Renal pelvis (tissue), 4 donors: ENCODE data around the gene ATP11A. TPM values are rescaled to one million over a fixed set of nuclear protein-coding genes. Genes with fewer than 3 reads are reported as not detected.
"Not testable (repeated sequence)": the region's sequence is repeated elsewhere in the genome, so short reads cannot be mapped to it uniquely, and the experiment has no call there.

Experiments
- DNase-seq: peaks from one replicate; pipeline ENCODE4 v3.0.0-alpha.2; 2013
- polyA plus RNA-seq, 3 donors: library from polyadenylated mRNA; unstranded; fragments of 120-200 nt; gene quantifications; one replicate each; pipeline ENCODE4 v1.2.1, GENCODE V29; 2013; ENCODE audit not compliant: insufficient read length in 3 of 3

Gene ATP11A
- polyA plus RNA-seq, 3 donors: 39.0 to 68.3 (median 60.9) TPM

DNA sequence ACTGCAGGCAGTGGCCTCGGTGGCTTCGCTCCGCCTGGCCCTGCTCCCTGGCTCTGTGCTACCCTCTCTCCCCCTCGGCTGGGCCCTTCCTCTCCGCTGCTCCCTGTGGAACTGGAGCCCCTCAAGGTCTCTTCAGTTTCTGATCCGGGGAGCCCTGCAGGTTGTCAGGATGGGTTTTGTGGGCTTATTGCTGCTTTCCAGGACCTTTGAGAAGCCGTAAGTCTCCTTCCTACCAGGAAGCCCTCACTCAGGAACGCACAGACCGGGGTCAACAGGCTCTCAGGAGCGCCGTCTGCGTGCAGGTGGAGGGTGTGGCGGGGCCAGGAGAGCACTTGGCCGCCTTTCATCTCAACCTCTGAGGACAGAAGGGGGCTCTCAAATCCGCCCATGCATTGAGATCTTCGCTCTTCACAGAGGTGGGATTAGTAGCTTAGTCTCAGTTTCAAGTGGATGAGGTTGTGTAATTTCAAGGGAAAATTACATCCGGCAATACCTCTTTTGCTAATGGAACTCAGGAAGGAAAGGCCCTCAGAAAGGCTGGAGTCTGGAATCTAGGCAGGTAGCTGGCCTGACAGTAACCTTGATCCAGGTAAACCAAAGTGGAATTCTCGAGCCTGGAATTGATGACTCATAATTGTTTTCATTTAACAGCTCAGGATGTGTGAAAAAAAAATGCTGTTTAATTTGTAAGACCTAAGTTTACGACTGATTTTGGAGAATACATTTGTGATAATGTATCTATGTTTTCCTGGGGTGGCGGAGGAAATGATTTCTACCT is 102.0 kb downstream of the ATP11A start:
- no peak for DNase-seq

DNA sequence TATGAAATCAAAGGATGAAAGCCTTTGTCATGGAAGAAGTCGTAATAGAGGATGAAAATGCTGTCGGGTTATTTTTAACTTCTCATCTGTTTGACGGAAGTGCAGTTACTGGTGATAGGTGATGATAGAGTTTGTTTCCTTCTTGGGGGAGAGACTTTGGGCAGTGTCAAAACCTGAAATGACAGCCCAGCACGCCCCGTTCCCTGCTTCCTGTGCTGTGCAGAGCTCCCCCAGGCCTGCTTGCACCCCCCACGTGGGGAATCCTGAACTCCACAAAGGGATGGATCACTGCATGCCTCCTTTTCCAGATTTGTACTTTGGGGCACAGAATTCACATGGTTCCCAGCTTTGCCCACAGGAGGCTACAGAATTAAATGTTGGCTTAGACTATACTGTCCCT is 102.7 kb downstream of the ATP11A start:
- DNase-seq: no peak

DNA sequence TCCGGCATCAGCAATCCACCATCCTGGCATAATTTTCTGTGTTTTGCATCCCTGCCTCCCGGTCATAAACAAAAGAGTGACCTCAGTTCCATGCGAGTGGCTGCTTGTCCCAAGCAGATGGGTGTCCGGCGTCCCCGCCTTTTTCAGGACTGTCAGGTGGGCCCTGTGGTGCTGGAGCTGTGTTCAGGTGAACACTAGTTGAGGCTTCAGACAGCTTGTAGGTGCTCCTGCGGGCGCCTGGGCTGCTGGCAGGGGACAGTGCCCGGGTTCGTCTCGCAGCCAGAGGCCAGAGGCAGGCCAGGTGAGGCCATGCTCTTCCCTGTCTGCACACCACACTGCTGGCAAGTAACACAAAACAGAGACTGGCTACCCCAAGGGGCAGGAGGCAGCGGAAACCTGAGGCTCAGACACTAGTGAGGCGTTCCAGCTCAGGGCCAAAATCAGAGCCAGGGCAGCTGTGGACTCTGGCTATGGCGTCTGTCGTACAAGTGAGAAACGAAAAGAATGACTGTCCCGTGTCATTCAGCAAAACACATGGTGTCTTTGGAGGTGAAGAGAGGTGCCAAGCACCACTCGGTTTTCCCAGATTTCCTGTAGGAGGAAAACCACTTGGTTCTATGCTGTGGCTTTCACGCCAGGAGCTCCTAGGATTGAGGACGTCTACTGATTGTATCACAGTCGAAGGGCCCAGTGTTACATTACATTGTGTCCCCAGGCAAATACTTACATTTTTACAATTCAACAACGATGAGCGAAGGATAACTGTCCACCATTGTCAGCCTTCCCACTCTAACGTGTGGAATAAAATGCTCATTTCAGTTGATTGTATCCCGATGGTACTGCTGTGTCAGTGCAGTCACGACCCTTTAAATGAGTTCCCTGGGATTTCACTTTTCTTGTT is 104.0 kb downstream of the ATP11A start:
- DNase-seq: no peak

DNA sequence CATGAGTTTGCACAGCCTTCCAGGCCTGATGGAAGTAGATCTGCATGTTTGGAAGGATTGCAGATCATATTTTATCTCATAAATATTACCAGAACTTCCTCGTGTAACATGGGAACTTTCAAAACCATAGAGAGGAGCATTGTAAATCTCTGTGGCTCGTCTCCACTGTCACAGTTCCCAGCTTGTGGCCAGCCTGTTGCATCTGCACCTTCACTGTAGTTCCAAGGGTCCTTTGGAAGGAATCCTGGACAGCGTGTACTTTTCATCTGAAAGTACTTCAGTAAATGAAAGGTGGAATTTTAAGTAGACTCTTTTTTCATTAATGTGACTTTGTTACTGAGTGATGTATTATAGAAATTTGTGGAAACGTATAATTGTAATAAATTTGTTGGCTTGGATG is 105.4 kb downstream of the ATP11A start:
- DNase-seq: no peak

DNA sequence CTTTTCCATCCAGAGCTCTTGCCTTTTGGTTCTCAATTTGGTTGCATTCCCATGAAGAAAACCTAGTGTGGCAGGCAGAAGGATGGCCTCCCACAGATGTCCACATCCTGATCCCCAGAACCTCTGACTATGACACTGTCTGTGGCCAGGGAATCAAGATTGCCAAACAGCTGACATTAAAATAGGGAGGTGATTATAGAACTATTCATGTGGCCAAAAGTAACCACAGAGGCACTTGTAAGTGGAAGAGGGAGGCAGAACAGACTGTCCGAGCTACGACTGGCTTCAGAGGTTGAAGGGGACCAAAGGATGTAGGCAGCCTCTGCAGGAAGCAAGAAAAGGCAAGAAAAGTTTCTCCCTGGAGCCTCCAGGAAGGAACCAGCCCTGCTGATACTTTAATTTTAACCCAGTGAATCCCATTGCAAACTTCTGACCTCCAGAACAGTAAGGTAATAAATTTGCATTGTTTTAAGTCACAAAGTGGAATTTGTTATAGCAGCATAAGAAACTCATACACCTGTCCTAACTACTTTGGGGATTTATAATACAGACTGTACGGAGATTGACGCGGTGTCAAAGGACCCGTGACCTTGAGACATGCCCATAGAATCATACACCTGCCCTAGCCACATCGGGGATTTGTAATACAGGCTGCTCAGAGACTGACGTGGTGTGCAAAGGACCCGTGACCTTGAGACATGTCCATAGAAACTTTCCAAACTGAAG is 106.5 kb downstream of the ATP11A start:
- DNase-seq: no peak

DNA sequence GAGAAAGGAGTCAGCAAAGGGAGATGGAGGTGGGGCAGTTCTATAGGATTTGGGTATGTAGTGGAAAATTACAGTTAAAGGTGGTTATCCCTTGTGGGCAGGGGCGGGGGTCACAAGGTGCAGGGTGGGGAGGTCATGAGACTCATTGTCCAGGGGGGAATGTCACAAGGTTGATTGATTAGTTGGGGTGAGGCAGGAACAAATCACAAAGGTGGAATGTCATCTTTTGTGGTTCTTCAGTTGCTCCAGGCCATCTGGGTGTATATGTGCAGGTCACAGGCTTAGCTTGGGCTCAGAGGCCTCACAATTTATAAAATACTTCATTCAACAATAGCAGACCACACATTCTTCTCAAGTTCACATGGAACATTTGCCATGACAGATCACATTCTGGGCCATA is 109.6 kb downstream of the ATP11A start:
- DNase-seq: no peak

DNA sequence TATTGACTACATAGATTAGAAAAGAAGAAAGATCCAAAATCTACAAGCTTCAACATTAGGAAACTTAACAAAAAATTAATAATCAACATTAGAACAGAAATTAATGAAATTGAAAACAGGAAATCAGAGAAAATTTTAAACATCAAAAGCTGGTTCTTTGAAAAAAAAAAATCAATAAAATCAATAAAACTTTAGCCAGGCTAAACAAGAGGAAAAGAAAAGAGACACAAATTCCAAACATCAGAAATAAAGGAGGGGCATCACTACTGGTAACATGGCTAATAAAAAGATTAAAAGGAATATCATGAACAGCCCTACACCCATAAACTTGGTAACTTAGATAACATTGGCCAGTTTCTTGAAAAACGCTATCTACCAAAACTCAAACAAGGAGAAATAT is 110.2 kb downstream of the ATP11A start:
- DNase-seq: no peak

DNA sequence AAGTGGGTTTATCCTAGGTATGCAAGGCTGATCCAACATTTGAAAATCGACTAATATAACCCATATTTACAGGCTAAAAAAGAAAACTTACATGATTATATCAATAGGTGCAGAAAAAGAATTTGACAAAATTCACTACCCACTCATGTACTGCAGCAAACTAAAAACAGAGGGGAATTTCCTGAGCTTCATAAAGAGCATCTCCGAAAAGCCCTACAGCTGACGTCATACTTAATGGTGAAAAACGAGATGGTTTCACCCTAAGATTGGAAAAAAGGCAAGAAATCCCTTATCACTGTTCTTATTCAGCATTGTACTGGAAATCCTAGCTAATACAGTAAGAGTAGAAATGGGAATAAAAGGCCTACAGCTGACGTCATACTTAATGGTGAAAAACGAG is 111.0 kb downstream of the ATP11A start:
- DNase-seq: not testable (repeated sequence)

DNA sequence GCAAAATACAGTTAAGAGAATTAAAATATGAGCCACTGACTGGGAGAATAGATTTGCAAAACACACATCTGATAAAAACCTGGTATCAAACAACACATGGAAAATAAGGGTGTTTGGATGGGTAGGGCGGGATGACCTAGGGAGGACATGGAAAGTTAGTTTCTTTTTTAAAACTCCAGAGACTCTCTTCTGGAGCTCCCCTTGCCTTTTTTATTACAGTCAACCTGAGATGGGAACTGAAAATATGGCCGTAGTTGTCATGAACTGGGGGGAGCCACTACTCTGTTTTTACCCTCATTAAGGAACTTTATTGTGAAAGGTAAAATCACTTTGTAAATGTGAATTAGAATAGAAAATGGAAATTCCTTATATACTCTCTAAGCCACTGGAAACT is 113.0 kb downstream of the ATP11A start:
- DNase-seq: no peak

DNA sequence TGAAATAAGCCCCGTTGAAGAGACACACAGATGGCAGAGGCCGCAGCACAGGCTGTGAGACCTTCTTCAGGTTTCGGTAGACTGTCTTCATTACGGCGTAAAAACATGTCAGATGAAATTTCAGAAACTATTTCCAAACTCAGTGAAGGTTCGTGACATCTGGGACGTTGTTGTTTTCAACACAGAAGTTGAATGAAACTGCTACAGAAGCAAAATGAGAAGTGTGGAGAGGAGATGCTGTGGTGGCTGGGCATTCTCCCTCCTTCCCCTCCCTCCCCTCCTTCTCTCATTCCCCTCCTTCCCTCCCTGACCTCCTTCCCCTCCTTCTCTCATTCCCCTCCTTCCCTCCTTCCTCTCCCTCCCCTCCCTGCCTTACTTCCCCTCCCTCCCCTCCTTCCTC is 113.6 kb downstream of the ATP11A start:
- DNase-seq: no peak

DNA sequence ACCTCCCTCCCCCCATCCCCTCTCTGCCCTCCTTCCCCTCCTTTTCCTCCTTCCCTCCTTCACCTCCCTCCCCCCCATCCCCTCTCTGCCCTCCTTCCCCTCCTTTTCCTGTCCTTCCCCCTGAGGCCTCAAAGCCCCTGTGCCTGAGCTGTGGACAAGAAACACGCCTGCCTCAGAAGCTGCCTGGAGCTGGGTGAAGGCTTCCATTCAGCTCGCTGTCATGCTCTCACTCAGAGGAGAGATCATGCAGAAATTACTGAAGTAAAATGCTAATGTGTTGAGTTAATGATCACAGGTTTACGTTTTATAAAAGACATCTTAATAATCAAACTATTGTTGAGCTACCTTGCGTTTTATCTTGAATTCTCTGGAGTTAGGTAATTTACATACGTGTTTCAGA is 114.5 kb downstream of the ATP11A start:
- no peak for DNase-seq

DNA sequence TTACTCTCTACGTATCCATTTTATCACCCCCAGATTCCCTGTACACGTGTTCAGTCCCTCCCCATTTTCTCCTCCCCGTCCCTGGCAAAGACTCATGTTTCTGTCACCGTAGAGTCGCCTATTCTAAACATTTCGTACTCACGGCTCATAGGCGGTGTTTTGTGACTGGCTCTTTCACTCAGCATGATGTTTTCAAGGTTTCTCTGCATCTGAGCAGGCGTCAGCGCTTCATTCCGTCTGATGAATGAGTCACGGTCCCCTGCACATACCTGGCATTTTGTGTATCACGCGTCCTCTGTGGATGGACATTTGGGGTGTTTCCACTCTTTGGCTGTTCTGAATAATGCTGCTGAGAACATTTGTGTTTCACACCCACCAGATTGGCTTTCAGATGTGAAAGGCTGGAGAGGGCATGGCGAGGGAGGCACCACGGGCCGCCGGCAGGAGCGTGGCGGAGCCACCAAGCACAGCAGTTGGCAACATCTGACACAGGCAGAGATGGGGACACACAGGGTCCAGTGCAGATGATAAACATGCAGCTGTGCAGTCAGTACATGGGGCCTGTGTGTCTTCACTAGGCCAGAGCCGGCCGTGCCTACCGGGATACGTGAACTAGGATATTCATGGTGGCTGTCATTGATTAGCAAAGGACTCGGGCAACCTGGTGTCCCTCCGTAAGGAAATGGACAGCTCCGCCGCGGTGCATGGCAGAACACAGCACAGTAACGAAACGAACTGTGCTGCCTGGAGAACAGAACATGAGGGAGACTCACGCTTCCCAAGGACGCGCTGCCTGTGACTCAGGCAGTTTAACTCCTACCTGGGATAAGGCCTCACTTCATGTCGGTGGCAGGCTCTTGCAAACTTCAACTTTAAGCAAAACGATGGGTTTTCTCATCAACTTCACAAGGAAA is 117.2 kb downstream of the ATP11A start:
- DNase-seq: no peak

DNA sequence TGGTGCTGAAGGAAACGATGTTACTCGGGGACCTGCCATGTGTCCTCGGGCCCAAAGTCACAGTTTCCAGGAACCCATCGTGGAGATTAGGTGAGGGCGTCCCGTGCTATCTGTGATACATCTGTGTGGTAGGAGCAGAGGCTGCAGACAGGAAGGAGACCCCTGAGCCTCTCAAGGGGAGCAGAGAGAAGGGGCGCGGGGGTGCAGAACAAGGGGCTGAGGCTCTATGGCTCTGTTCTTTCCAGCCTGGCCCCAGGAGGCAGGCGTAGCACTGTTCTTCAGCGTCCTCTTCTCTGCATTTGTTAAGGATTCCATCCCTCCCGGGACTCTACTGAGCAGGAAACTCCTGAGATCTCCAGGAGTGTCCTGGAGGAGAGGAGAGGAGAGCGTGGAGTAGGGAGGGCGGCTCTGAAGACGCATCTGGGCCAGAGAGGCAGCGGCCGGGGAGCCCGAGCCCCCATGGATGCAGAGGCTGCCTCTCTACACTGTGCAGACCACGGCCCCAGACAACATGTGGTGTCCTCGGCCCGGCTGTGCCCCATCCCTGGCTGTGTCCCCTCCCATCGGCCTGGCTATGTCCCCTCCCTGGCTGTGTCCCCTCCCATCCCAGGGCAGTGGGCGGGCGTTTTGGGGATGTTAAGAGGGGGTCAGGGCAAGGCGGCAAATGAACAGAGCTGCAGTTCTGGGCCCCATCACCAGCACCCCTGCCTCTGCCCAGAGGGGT is 118.0 kb downstream of the ATP11A start:
- DNase-seq: no peak

DNA sequence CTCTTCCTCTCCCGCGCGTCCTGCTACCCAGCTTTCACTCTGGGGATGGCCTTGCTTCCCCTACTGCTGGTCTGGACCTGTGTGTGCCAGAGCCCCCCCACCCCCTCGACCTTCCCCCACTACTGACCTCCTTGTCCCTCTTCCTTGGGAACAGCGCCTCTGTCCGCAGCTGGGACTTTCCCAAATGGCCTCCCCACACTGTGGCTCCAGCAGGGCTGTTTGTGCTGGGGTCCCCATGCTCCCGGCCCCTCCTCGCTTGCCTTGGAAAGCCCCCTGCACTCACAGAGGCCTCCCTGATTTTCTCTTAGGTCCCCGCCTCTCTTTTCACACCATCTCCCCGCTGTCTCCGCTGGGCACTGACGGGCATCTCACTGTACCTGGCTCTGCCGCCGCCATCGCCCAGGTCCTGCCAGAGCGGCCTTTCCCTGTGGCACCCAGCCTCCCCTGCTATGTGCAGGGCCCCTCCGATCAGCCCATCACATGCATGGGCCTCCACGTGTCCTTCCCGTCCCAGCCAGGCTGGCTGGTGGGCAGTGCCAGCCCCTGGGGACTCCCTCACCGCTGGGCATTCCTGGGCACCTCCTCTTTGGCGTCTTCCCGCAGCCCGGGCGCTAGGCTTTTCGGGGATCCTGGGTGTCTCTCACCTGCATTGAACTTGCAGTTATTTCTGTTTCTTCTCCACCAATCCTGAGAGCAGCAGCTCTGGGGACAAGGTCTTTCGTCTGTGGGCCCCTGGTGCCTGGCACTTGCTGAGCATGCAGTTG is 118.7 kb downstream of the ATP11A start:
- no peak for DNase-seq

DNA sequence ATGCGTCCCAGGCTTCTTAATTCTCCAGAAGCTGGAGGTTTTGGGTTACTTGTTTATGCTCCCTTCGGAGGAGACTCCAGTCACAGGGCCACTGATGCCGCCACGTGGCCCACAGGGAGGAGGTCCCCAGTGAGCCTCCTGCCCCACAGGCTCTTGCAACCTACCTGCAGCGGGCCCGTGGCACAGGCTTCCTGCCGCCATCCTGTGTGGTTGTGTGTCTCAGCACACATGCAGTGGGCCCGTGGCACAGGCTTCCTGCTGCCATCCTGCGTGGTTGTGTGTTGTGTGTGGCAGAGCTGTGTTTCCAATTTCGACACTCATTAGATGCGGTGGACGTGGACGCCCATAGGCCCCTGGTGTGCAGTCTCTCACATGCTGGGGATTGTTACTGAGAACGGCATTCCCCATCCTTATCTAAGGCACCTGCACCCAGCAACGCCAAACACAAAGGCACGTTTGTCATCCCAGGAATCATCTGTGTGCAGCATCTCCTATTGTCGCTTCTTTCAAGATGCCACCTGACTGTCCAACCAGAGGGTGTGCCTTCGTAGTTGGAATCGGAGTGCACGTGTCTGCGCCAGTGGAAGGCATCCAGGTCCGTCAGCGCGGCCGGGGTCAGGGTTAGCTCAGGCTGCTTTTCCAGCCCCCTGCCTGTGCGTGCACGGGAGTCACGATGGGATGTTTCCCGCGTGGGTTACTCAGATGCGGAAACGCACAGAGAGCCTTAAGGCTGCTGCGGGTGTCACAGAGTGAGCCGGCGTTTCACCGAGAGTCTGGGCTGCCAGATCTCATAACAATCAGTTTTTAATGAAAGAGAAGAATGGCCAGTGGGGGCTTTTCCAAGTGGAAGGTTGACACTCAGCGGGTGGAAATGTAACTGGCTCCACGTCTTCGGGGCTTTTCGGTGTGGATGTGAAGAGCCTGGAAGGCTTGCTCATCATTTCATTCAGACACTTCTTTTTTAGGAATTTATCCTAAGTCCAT is 119.8 kb downstream of the ATP11A start:
- DNase-seq: no peak

DNA sequence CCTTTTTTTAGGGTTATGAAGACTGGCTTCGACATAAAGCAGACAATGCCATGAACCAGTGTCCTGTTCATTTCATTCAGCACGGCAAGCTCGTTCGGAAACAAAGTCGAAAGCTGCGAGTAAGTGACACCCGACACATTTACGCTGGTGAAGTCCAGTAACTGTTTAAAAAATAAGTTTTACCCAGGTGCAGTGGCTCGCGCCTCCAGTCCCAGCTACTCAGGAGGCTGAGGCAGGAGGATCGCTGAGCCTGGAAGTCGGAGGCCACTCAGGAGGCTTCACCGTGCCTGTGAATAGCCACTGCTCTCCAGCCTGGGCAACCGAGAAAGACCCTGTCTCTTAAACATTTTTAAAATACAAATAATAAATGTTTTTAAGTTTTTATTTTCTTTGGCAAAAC is 120.8 kb downstream of the ATP11A start:
- no peak for DNase-seq

DNA sequence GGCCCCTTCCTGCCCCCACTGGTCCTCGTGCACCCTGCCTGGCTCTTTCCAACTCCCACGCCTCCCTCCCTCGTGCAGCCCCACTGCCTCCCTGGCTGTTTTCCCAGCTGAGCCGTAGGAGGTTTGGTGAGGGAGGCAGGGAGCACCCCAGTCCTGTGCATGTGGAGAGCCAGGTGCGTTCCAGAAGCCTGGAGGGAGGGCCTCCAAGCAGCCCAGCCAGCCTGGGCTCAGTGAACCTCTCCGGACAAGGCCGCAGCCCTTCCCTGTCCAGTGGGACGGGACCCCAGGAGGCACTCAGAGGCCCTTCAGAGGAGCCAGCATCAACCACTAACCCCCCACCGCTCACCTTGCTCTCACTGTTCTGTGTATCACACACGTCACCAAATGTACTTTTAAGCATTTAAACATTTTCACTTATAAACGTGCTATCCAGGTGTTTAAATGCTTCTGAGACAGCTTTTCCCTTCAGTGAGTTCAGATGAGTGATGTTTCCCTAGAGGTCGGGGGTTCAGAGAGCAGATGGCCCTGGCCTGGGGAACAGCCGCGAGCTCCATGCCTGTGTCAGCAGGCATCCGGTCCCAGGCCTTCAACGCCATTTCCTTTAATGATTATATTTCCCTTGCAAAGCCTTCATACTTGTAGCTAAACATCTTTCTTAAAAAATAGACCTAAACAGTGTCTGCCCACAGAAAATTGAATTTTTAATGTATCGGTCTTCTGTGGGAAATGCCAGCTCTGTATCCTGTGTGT is 122.6 kb downstream of the ATP11A start:
- DNase-seq: no peak

DNA sequence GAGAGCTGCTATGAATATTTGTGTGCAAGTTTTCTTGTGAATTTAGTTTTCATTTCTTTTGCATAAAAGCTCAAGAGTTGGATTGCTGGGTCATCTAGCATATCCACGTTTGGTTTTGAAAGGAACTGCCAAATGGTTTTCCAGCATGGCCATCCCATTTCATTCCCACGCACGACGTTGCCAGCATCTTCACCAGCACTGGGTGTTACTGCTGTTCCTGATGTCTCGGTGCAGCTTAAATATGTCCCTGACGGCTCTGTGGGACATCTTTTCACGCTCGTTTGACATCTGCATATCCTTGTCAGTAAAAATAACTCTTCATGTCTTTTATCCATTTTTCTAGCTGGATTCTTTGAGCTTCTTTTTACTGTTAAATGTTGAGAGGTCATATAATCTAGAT is 123.7 kb downstream of the ATP11A start:
- DNase-seq: no peak
